Measurements from ENCODE around the gene JUNB. TPM values are rescaled to one million over a fixed set of nuclear protein-coding genes. Genes with fewer than 3 reads are reported as not detected.

Gene JUNB
- 78.2 and 101 TPM in 2 replicates for total RNA-seq

GRCh38 chr19:12791345-12792050 is at the start of gene JUNB:
JUNB (plus strand) TSS chr19:12791486; CDS start chr19:12791772, 286 bp downstream.

GRCh38 chr19:12751635-12752034 is 39.7 kb upstream of the JUNB start, which contains the start of gene BEST2:
BEST2 (plus strand) TSS chr19:12751791; CDS start chr19:12752593, 802 bp downstream.

GRCh38 chr19:12774588-12775555 is 16.4 kb upstream of the JUNB start, which contains the start of gene HOOK2:
HOOK2 (minus strand) TSS chr19:12775552; CDS start chr19:12775449, 103 bp downstream.

GRCh38 chr19:12801466-12802266 is 10.4 kb downstream of the JUNB start, which contains the start of the genes PRDX2 and THSD8:
PRDX2 (minus strand) TSS chr19:12801800; CDS start chr19:12801261, 539 bp downstream.
THSD8 (plus strand) TSS chr19:12802069; CDS start chr19:12802072, 3 bp downstream.

GRCh38 chr19:12806242-12807081 is 15.2 kb downstream of the JUNB start, which contains the start of gene RNASEH2A:
RNASEH2A (plus strand) TSS chr19:12806584; CDS start chr19:12806674, 90 bp downstream.

GRCh38 chr19:12834566-12834943 is 43.3 kb downstream of the JUNB start, which contains the start of gene RTBDN:
RTBDN (minus strand) TSS chr19:12834579; CDS start chr19:12829979, 4,600 bp downstream.

GRCh38 chr19:12838182-12838885 is 47.0 kb downstream of the JUNB start, which contains the start of gene MAST1:
MAST1 (plus strand) TSS chr19:12838515; CDS start chr19:12838573, 58 bp downstream.

Other genes with a start within 250 kb of the JUNB start
- 8.6 and 11.6 TPM in 2 replicates for gene ZNF564, start 240.0 kb upstream of the JUNB start, total RNA-seq
- 7.3 and 10.9 TPM in 2 replicates for gene ZNF490, start 180.7 kb upstream of the JUNB start, total RNA-seq
- 15.9 and 17.5 TPM in 2 replicates for gene ZNF791, start 180.6 kb upstream of the JUNB start, total RNA-seq
- gene MAN2B1, start 124.7 kb upstream of the JUNB start, total RNA-seq: 13.8 and 32.4 TPM in 2 replicates
- gene WDR83, start 124.7 kb upstream of the JUNB start, total RNA-seq: 9.9 and 11.3 TPM in 2 replicates
- 58.6 and 74.8 TPM in 2 replicates for gene DHPS, start 109.6 kb upstream of the JUNB start, total RNA-seq
- gene GNG14, start 103.5 kb upstream of the JUNB start, total RNA-seq: not detected in 2 replicates
- gene FBXW9, start 94.9 kb upstream of the JUNB start, total RNA-seq: 3.7 and 7.9 TPM in 2 replicates
- gene TNPO2, start 67.6 kb upstream of the JUNB start, total RNA-seq: 27.0 and 27.1 TPM in 2 replicates
- gene TRIR, start 56.8 kb upstream of the JUNB start, total RNA-seq: 121 and 222 TPM in 2 replicates
- 79.8 and 154 TPM in 2 replicates for gene GET3, start 54.0 kb upstream of the JUNB start, total RNA-seq
- not detected in 2 replicates for gene BEST2, start 39.7 kb upstream of the JUNB start, total RNA-seq
- gene HOOK2, start 15.9 kb upstream of the JUNB start, total RNA-seq: 11.1 and 18.3 TPM in 2 replicates
- gene PRDX2, start 10.3 kb downstream of the JUNB start, total RNA-seq: 184 and 196 TPM in 2 replicates
- not detected in 2 replicates for gene THSD8, start 10.6 kb downstream of the JUNB start, total RNA-seq
- 10.1 and 78.6 TPM in 2 replicates for gene RNASEH2A, start 15.1 kb downstream of the JUNB start, total RNA-seq
- gene RTBDN, start 43.1 kb downstream of the JUNB start, total RNA-seq: not detected in 2 replicates
- 3.4 TPM in 1 of 2 replicates, not detected in the other for gene MAST1, start 47.0 kb downstream of the JUNB start, total RNA-seq
- 7.9 and 28.8 TPM in 2 replicates for gene DNASE2, start 90.0 kb downstream of the JUNB start, total RNA-seq
- gene KLF1, start 95.7 kb downstream of the JUNB start, total RNA-seq: not detected in 2 replicates
- gene GCDH, start 99.7 kb downstream of the JUNB start, total RNA-seq: 30.4 and 48.3 TPM in 2 replicates
- gene SYCE2, start 127.8 kb downstream of the JUNB start, total RNA-seq: 0.19 and 0.28 TPM in 2 replicates
- 55.8 and 94.5 TPM in 2 replicates for gene FARSA, start 142.2 kb downstream of the JUNB start, total RNA-seq
- gene CALR, start 147.1 kb downstream of the JUNB start, total RNA-seq: 1,835 and 1,876 TPM in 2 replicates
- 42.6 and 75.7 TPM in 2 replicates for gene RAD23A, start 154.4 kb downstream of the JUNB start, total RNA-seq
- gene GADD45GIP1, start 165.7 kb downstream of the JUNB start, total RNA-seq: 13.5 and 41.2 TPM in 2 replicates
- gene DAND5, start 178.1 kb downstream of the JUNB start, total RNA-seq: not detected in 2 replicates
- 22.4 and 34.1 TPM in 2 replicates for gene NFIX, start 204.0 kb downstream of the JUNB start, total RNA-seq